Natural killer cell (primary cell): Measurements from ENCODE around the gene CCL19. TPM values are rescaled to one million over a fixed set of nuclear protein-coding genes. Genes with fewer than 3 reads are reported as not detected.

Source experiments
- ATAC-seq, 3 donors: fragments of 150-1000 bp in 2 of 3; fragments of 200-7000 bp in 1 of 3; cut with Tn5 transposase; 1 replicate in 1 of 3; 2 replicates in 2 of 3; pipeline ENCODE4 v1.10.0; 2021; ENCODE audit warnings: mild to moderate bottlenecking in 2 of 3, moderate library complexity in 2 of 3
- DNase-seq, 2 donors: peaks; one replicate each; pipeline versions ENCODE4 v3.0.0 to v3.0.0-alpha.2; 2013 to 2021; ENCODE audit warnings: mixed read lengths in 1 of 2
- H3K27ac ChIP-seq: one replicate; pipeline ENCODE4 v1.5.1; 2013; ENCODE audit warnings: mild to moderate bottlenecking, low read length
- H3K27me3 ChIP-seq: one replicate; pipeline ENCODE4 v1.6.1; 2013; ENCODE audit warnings: low read length; ENCODE audit not compliant: control insufficient read depth, insufficient read depth
- H3K36me3 ChIP-seq: one replicate; pipeline ENCODE4 v1.6.1; 2013; ENCODE audit warnings: low read length; ENCODE audit not compliant: control insufficient read depth, insufficient read depth
- H3K4me1 ChIP-seq: one replicate; pipeline ENCODE4 v1.6.1; 2013; ENCODE audit warnings: low read length; ENCODE audit not compliant: control insufficient read depth, insufficient read depth
- H3K4me3 ChIP-seq: one replicate; pipeline ENCODE4 v1.5.1; 2013; ENCODE audit warnings: low read length
- H3K9me3 ChIP-seq: one replicate; pipeline ENCODE4 v1.6.1; 2013; ENCODE audit warnings: low read length; ENCODE audit not compliant: control insufficient read depth, insufficient read depth
- H3K27ac Mint-ChIP-seq, 2 donors: one replicate each; pipeline ENCODE4 v1.8.0; 2022; ENCODE audit warnings: mild to moderate bottlenecking in 2 of 2, mixed read lengths in 2 of 2, moderate library complexity in 1 of 2
- H3K27me3 Mint-ChIP-seq, 2 donors: one replicate each; pipeline ENCODE4 v1.8.0; 2022; ENCODE audit warnings: low read depth in 2 of 2, mixed read lengths in 2 of 2
- H3K36me3 Mint-ChIP-seq: one replicate; pipeline ENCODE4 v1.8.0; 2022; ENCODE audit warnings: mixed read lengths
- H3K4me1 Mint-ChIP-seq, 2 donors: one replicate each; pipeline ENCODE4 v1.8.0; 2022; ENCODE audit warnings: mixed read lengths in 2 of 2
- H3K4me3 Mint-ChIP-seq: one replicate; pipeline ENCODE4 v1.8.0; 2022; ENCODE audit warnings: mild to moderate bottlenecking, moderate library complexity, mixed read lengths
- H3K9me3 Mint-ChIP-seq, 2 donors: one replicate each; pipeline ENCODE4 v1.8.0; 2022; ENCODE audit warnings: mixed read lengths in 2 of 2
- CTCF ChIP-seq: fragments of 200-600 bp; IDR thresholded peaks from one replicate; pipeline ENCODE4 v1.8.0; 2022; ENCODE audit warnings: antibody characterized with exemption
- WGBS: methylation state at CpG from one replicate; pipeline ENCODE4 v1.1.7; 2013; ENCODE audit warnings: missing lambda C conversion rate; ENCODE audit not compliant: insufficient coverage; 5-methylcytosine and 5-hydroxymethylcytosine counted together
- intact Hi-C: fragments of 100-400 bp; cut with micrococcal nuclease; formaldehyde crosslinking; loops from one replicate; pipeline ENCODE4 v1.14.2; 2022
- total RNA-seq, 4 donors: library from RNA; stranded (reverse); fragments of 120-200 nt in 1 of 4; gene quantifications; one replicate each; pipeline versions ENCODE4 v1.2.3 to v1.2.4, GENCODE V29; 2013 to 2022

CCL19 gene
- total RNA-seq, 3 donors from 2014 or later (not counting 1 experiment from before 2014, with no cell fraction given), result not detected

- intact Hi-C loops, result no loop called here
- TF ChIP-seq CTCF, result no peak
- Histone ChIP-seq H3K36me3 (no peaks in the 10 kb centered on the region), H3K4me3 (no peak overlapping the region), H3K9me3 (no peaks in the 10 kb centered on the region), H3K4me1 (no peaks in the 10 kb centered on the region), H3K27ac (no peak overlapping the region), H3K27me3 (no peaks in the 10 kb centered on the region)
- H3K4me1 Mint-ChIP-seq, result peaks cover 8 to 10% of the 10 kb centered on the region in 2 donors
- ATAC-seq (no peak), DNase-seq (no peak)
- H3K36me3 Mint-ChIP-seq, result no peaks in the 10 kb centered on the region
- 75% methylated on average over 4 of the region's 4 CpGs for WGBS
- H3K9me3 Mint-ChIP-seq, result no peaks in the 10 kb centered on the region
- no peak overlapping the region for H3K4me3 Mint-ChIP-seq
- peaks cover 0 to 3% of the 10 kb centered on the region in 2 donors for H3K27me3 Mint-ChIP-seq
- no peak overlapping the region for H3K27ac Mint-ChIP-seq
Observed at GRCh38 chr9:34685591-34685990, 5.5 kb downstream of the CCL19 start.

- Histone ChIP-seq H3K9me3 (no peaks in the 10 kb centered on the region), H3K27me3 (no peaks in the 10 kb centered on the region), H3K4me1 (no peaks in the 10 kb centered on the region), H3K4me3 (no peak overlapping the region), H3K27ac (no peak overlapping the region), H3K36me3 (no peaks in the 10 kb centered on the region)
- intact Hi-C loops, result no loop called here
- DNase-seq (no peak), ATAC-seq (no peak)
- no peaks in the 10 kb centered on the region for H3K9me3 Mint-ChIP-seq
- no peak for TF ChIP-seq CTCF
- H3K4me3 Mint-ChIP-seq, result no peak overlapping the region
- H3K4me1 Mint-ChIP-seq, result peaks cover 8 to 10% of the 10 kb centered on the region in 2 donors
- H3K27me3 Mint-ChIP-seq, result peaks cover 0 to 3% of the 10 kb centered on the region in 2 donors
- H3K36me3 Mint-ChIP-seq, result no peaks in the 10 kb centered on the region
- H3K27ac Mint-ChIP-seq, result no peak overlapping the region
- 100% methylated on average over 2 of the region's 4 CpGs for WGBS
Observed at GRCh38 chr9:34684816-34685215, 6.3 kb downstream of the CCL19 start.

- 82% methylated on average over 4 of the region's 4 CpGs for WGBS
- no peaks in the 10 kb centered on the region for H3K36me3 Mint-ChIP-seq
- Histone ChIP-seq H3K4me1 (no peaks in the 10 kb centered on the region), H3K27ac (no peak overlapping the region), H3K4me3 (no peak overlapping the region), H3K9me3 (no peaks in the 10 kb centered on the region), H3K27me3 (no peaks in the 10 kb centered on the region), H3K36me3 (no peaks in the 10 kb centered on the region)
- DNase-seq (no peak), ATAC-seq (no peak)
- H3K4me1 Mint-ChIP-seq, result peaks cover 8 to 10% of the 10 kb centered on the region in 2 donors
- TF ChIP-seq CTCF, result no peak
- no peak overlapping the region for H3K27ac Mint-ChIP-seq
- no peak overlapping the region for H3K4me3 Mint-ChIP-seq
- H3K27me3 Mint-ChIP-seq, result peaks cover 0 to 3% of the 10 kb centered on the region in 2 donors
- no peaks in the 10 kb centered on the region for H3K9me3 Mint-ChIP-seq
- intact Hi-C loops, result no loop called here
Observed at GRCh38 chr9:34684145-34684544, 6.9 kb downstream of the CCL19 start.

GRCh38 chr9:34675869-34676268 lies 15.2 kb downstream of the CCL19 start:
- Mint-ChIP-seq H3K4me3 (no peak overlapping the region), H3K9me3 (no peaks in the 10 kb centered on the region)
- intact Hi-C loops, result no loop called here

More at GRCh38 chr9:34675869-34676268, 15.2 kb downstream of the CCL19 start:
- Histone ChIP-seq H3K4me1 (no peaks in the 10 kb centered on the region), H3K4me3 (no peak overlapping the region), H3K27ac (no peak overlapping the region), H3K36me3 (no peaks in the 10 kb centered on the region), H3K27me3 (no peaks in the 10 kb centered on the region), H3K9me3 (no peaks in the 10 kb centered on the region)
- DNase-seq, result no peak
- H3K36me3 Mint-ChIP-seq, result no peaks in the 10 kb centered on the region
- H3K27me3 Mint-ChIP-seq, result no peaks in the 10 kb centered on the region
- ATAC-seq, result no peak
- TF ChIP-seq CTCF, result no peak
- no peak overlapping the region for H3K27ac Mint-ChIP-seq
- WGBS, result 98% methylated on average over 2 of the region's 2 CpGs
- no peaks in the 10 kb centered on the region for H3K4me1 Mint-ChIP-seq
